ENCODE measurements around the gene ZNF468. TPM values are rescaled to one million over a fixed set of nuclear protein-coding genes. Genes with fewer than 3 reads are reported as not detected.
"Not testable (repeated sequence)": the region's sequence is repeated elsewhere in the genome, so short reads cannot be mapped to it uniquely, and the experiment has no call there.

ZNF468 gene
- total and polyA plus RNA-seq, 2 experiments from 2014 or later = 10.0 to 14.1 TPM

DNA sequence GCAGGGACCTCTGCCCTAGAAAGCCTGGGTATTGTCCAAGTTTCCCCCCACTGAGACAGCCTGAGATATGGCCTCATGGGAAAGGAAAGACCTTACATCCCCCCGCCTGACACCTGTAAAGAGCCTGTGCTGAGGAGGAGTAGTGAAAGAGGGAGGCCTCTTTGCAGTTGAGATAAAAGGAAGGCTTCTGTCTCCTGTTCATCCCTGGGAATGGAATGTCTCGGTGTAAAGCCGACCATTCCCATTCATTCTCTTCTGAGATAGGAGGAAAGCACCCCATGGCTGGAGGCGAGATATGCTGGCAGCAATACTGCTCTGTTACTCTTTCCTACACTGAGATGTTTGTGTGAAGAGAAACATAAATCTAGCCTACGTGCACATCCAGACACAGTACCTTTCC is 10.1 kb downstream of the ZNF468 start:
- H3K79me2 ChIP-seq (ENCODE audit: insufficient read depth); H3K9ac ChIP-seq; H3K27me3 ChIP-seq (replicated peaks; ENCODE audit: insufficient read depth); H3K4me2 ChIP-seq (ENCODE audit: unreplicated experiment); in situ Hi-C loops (cut with MboI); DNase-seq; H4K20me1 ChIP-seq (ENCODE audit: insufficient read depth); H3K9me3 ChIP-seq (ENCODE audit: low read depth); H3K4me1 ChIP-seq (ENCODE audit: insufficient read depth); H3K9me2 ChIP-seq (ENCODE audit: insufficient read depth); H3F3A ChIP-seq (ENCODE audit: insufficient read depth); H2AFZ ChIP-seq; H3K4me3 ChIP-seq; H3K27ac ChIP-seq: not testable (repeated sequence)
- 91 to 99% methylated on average over 4 to 5 of the region's 5 CpGs for WGBS, 2 experiments (ENCODE audit: low coverage in 1 of 2, low lambda C conversion rate in 2 of 2, missing lambda C conversion rate in 2 of 2)
- peaks cover 64% of the 10 kb centered on the region for H3K36me3 ChIP-seq (ENCODE audit: low read depth)

- H3K4me3 ChIP-seq; H3K9me2 ChIP-seq (ENCODE audit: insufficient read depth); H3K27me3 ChIP-seq (replicated peaks; ENCODE audit: insufficient read depth); H3K4me1 ChIP-seq (ENCODE audit: insufficient read depth); H3K27ac ChIP-seq; H4K20me1 ChIP-seq (ENCODE audit: insufficient read depth); in situ Hi-C loops (cut with MboI); DNase-seq; H3K4me2 ChIP-seq (ENCODE audit: unreplicated experiment); H3K79me2 ChIP-seq (ENCODE audit: insufficient read depth); H3K9ac ChIP-seq; H2AFZ ChIP-seq; H3F3A ChIP-seq (ENCODE audit: insufficient read depth): not testable (repeated sequence)
- WGBS, 2 experiments (ENCODE audit: low coverage in 1 of 2, low lambda C conversion rate in 2 of 2, missing lambda C conversion rate in 2 of 2) = 95 to 98% methylated on average over 10 of the region's 10 CpGs
- Histone ChIP-seq H3K36me3 (ENCODE audit: low read depth) (peaks cover 73% of the 10 kb centered on the region), H3K9me3 (ENCODE audit: low read depth) (peaks cover 13% of the 10 kb centered on the region)
These were observed 16.5 kb downstream of the ZNF468 start for GRCh38 chr19:52840825-52841465.

- H3K4me2 ChIP-seq (ENCODE audit: unreplicated experiment); H3K9me2 ChIP-seq (ENCODE audit: insufficient read depth); DNase-seq; H3K27me3 ChIP-seq (replicated peaks; ENCODE audit: insufficient read depth); H3K36me3 ChIP-seq (ENCODE audit: low read depth); H3K27ac ChIP-seq; H3K79me2 ChIP-seq (ENCODE audit: insufficient read depth); H3K4me1 ChIP-seq (ENCODE audit: insufficient read depth); H3K4me3 ChIP-seq; in situ Hi-C loops (cut with MboI); H3F3A ChIP-seq (ENCODE audit: insufficient read depth); H3K9ac ChIP-seq; H2AFZ ChIP-seq; H3K9me3 ChIP-seq (ENCODE audit: low read depth); H4K20me1 ChIP-seq (ENCODE audit: insufficient read depth): not testable (repeated sequence)
- WGBS, 2 experiments (ENCODE audit: low coverage in 1 of 2, low lambda C conversion rate in 2 of 2, missing lambda C conversion rate in 2 of 2) = 44 to 60% methylated on average over 1 of the region's 1 CpG
These were observed 23.1 kb downstream of the ZNF468 start for GRCh38 chr19:52834289-52834688.

DNA sequence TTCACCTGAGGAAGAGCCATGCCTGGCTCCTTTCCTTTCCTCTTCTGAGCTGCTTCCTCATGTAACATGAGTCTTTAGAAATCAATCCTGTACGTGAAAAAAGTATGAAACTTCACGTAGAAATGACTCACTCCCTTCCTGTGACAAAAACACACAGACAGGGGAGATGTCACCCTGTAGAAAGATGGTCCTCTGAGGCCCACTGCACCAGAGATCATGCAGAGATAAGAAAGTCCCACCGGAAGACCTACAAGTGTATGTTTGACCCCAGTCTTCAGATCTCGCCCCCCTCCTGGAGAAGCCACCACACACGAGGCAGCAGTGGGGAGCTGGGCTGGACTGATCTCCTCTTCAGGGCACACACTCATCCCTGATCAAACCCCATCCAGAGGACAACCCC is 23.9 kb downstream of the ZNF468 start:
- 49 to 65% methylated on average over 5 of the region's 5 CpGs for WGBS, 2 experiments (ENCODE audit: low coverage in 1 of 2, low lambda C conversion rate in 2 of 2, missing lambda C conversion rate in 2 of 2)
- H3K27ac ChIP-seq; H3K9me3 ChIP-seq (ENCODE audit: low read depth); H2AFZ ChIP-seq; H3K4me1 ChIP-seq (ENCODE audit: insufficient read depth); in situ Hi-C loops (cut with MboI); H3F3A ChIP-seq (ENCODE audit: insufficient read depth); DNase-seq; H3K4me2 ChIP-seq (ENCODE audit: unreplicated experiment); H3K27me3 ChIP-seq (replicated peaks; ENCODE audit: insufficient read depth); H3K4me3 ChIP-seq; H3K36me3 ChIP-seq (ENCODE audit: low read depth); H3K9ac ChIP-seq; H4K20me1 ChIP-seq (ENCODE audit: insufficient read depth); H3K79me2 ChIP-seq (ENCODE audit: insufficient read depth); H3K9me2 ChIP-seq (ENCODE audit: insufficient read depth): not testable (repeated sequence)

DNA sequence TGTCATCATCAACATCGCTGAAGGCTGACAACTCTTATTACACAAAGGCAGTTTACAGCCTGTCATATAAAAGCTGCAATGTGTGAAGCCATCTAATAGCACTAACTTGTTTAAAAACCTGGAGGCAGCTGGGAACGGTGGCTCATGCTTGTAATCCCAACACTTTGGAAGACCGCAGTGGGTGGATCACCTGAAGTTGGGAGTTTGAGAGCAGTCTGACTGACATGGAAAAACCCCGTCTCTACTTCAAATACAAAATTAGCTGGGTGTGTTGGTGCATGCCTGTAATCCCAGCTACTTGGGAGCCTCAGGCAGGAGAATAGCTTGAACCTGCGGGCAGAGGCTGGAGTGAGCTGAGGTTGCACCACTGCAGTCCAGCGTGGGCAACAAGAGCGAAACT is 27.6 kb downstream of the ZNF468 start:
- H3K9me2 ChIP-seq (ENCODE audit: insufficient read depth); H3K79me2 ChIP-seq (ENCODE audit: insufficient read depth); H3F3A ChIP-seq (ENCODE audit: insufficient read depth); H3K27me3 ChIP-seq (replicated peaks; ENCODE audit: insufficient read depth); H3K27ac ChIP-seq; DNase-seq; H3K9me3 ChIP-seq (ENCODE audit: low read depth); H2AFZ ChIP-seq; H3K4me1 ChIP-seq (ENCODE audit: insufficient read depth); H3K4me3 ChIP-seq; H4K20me1 ChIP-seq (ENCODE audit: insufficient read depth); H3K9ac ChIP-seq; in situ Hi-C loops (cut with MboI); H3K36me3 ChIP-seq (ENCODE audit: low read depth); H3K4me2 ChIP-seq (ENCODE audit: unreplicated experiment): not testable (repeated sequence)
- 69 to 74% methylated on average over 7 of the region's 7 CpGs for WGBS, 2 experiments (ENCODE audit: low coverage in 1 of 2, low lambda C conversion rate in 2 of 2, missing lambda C conversion rate in 2 of 2)
